SK-N-MC (cell line): Measurements from ENCODE around the gene NDUFA8.

Experiments used
- EZH2 ChIP-seq: fragments of 200-600 bp; sonication (generic); IDR thresholded peaks from one replicate; pipeline ENCODE4 v1.6.1; 2017; ENCODE audit warnings: antibody characterized with exemption
- POLR2AphosphoS5 ChIP-seq: IDR thresholded peaks from 2 replicates; pipeline ENCODE4 v1.6.1; 2012; ENCODE audit warnings: mild to moderate bottlenecking, low read depth, low read length, borderline replicate concordance

GRCh38 chr9:122122903-122123632 is 36.5 kb downstream of the NDUFA8 start:
- TF ChIP-seq POLR2AphosphoS5 (no peak), EZH2 (no peak)
